A549 (cell line): ENCODE data around the gene DNM3. TPM values are rescaled to one million over a fixed set of nuclear protein-coding genes. Genes with fewer than 3 reads are reported as not detected.

Experiments
- ATAC-seq, 2 experiments: fragments of 200-7000 bp in 1 of 2; fragments of >200 bp in 1 of 2; cut with Nextera tagmentation in 1 of 2; cut with Tn5 transposase in 1 of 2; 3 replicates each; pipeline versions ENCODE4 v1.8.0 to v1.9.1; 2018 to 2020; ENCODE audit warnings: mild to moderate bottlenecking in 1 of 2, moderate library complexity in 1 of 2
- CTCF ChIA-PET: fragments of 300-600 bp; sonication (Branson Sonifier 250); formaldehyde crosslinking; extraction: SDS; loops from one replicate; lab custom pipeline; 2021; ENCODE audit warnings: antibody characterized with exemption, inconsistent platforms; lab: Yijun Ruan, JAX
- POLR2A ChIA-PET: fragments of 350-600 bp; formaldehyde crosslinking; extraction: SDS; loops from one replicate; lab custom pipeline; 2021; ENCODE audit warnings: antibody characterized with exemption, inconsistent platforms; lab: Yijun Ruan, JAX
- DNase-seq, 2 experiments: peaks; one replicate each; pipeline versions ENCODE4 v3.0.0 to v3.0.0-alpha.2; 2011 to 2016; ENCODE audit warnings: low read depth in 1 of 2, low spot score in 1 of 2
- FAIRE-seq: peaks from 2 replicates; lab custom pipeline; 2011; peaks lifted over from hg19 to GRCh38; lab: Jason Lieb, UNC
- H3K27ac ChIP-seq, 2 experiments: fragments of >200 bp; sonication (Bioruptor Twin); formaldehyde crosslinking; 3 replicates each; pipeline ENCODE4 v1.5.1; 2016 to 2017
- H3K4me1 ChIP-seq: fragments of >200 bp; sonication (Bioruptor Twin); formaldehyde crosslinking; 3 replicates; pipeline ENCODE4 v1.6.1; 2016
- H3K4me2 ChIP-seq: fragments of >200 bp; sonication (Bioruptor Twin); formaldehyde crosslinking; 3 replicates; pipeline ENCODE4 v1.6.1; 2016
- H3K4me3 ChIP-seq: fragments of >200 bp; sonication (Bioruptor Twin); formaldehyde crosslinking; 3 replicates; pipeline ENCODE4 v1.5.1; 2016
- H3K9me3 ChIP-seq: fragments of >200 bp; sonication (Bioruptor Twin); formaldehyde crosslinking; 3 replicates; pipeline ENCODE4 v1.6.1; 2016
- ATOH8 ChIP-seq: fragments of 250-450 bp; sonication (Bioruptor Pico); IDR thresholded peaks from 2 replicates; pipeline ENCODE4 v1.5.0; 2020; ENCODE audit warnings: low read depth, mild to moderate bottlenecking, moderate library complexity
- BHLHE40 ChIP-seq: IDR thresholded peaks from 2 replicates; pipeline ENCODE4 v1.6.1; 2012; ENCODE audit warnings: low read depth, low read length, inconsistent platforms
- CBX2 ChIP-seq: fragments of 200-600 bp; sonication (generic); IDR thresholded peaks from 2 replicates; pipeline ENCODE4 v1.6.1; 2016; ENCODE audit warnings: low read depth, mild to moderate bottlenecking, borderline replicate concordance
- CBX8 ChIP-seq: fragments of 200-600 bp; sonication (generic); IDR thresholded peaks from 2 replicates; pipeline ENCODE4 v1.6.1; 2016
- CEBPB ChIP-seq, 2 experiments: fragments of >200 bp in 1 of 2; sonication (Bioruptor Twin) in 1 of 2; formaldehyde crosslinking in 1 of 2; IDR thresholded peaks; 2 replicates each; pipeline ENCODE4 v1.6.1; 2012 to 2016
- CTCF ChIP-seq: fragments of >200 bp; sonication (Bioruptor Twin); formaldehyde crosslinking; IDR thresholded peaks from 3 replicates; pipeline ENCODE4 v1.5.1; 2016
- EHF ChIP-seq: fragments of 250-450 bp; sonication (Bioruptor Pico); IDR thresholded peaks from 2 replicates; pipeline ENCODE4 v1.5.0; 2020; ENCODE audit warnings: mild to moderate bottlenecking
- EHMT2 ChIP-seq: fragments of 200-600 bp; sonication (generic); IDR thresholded peaks from 2 replicates; pipeline ENCODE4 v1.6.1; 2016; ENCODE audit warnings: antibody characterized with exemption, low read depth, mild to moderate bottlenecking, moderate library complexity
- ELK1 ChIP-seq: fragments of 150-350 bp; IDR thresholded peaks from 2 replicates; pipeline ENCODE4 v1.6.1; 2014; ENCODE audit warnings: low read depth, mild to moderate bottlenecking, low read length
- EP300 ChIP-seq, 2 experiments: fragments of >200 bp; sonication (Bioruptor Twin); formaldehyde crosslinking; IDR thresholded peaks; 2 replicates in 1 of 2; 3 replicates in 1 of 2; pipeline ENCODE4 v1.6.1; 2016 to 2017
- ESRRA ChIP-seq: fragments of 150-350 bp; IDR thresholded peaks from 2 replicates; pipeline ENCODE4 v1.6.1; 2014; ENCODE audit warnings: mild to moderate bottlenecking, low read length, borderline replicate concordance
- GATA3 ChIP-seq: IDR thresholded peaks from 2 replicates; pipeline ENCODE4 v1.6.1; 2012; ENCODE audit warnings: borderline replicate concordance
- HDAC2 ChIP-seq: fragments of 200-600 bp; sonication (generic); IDR thresholded peaks from 2 replicates; pipeline ENCODE4 v1.6.1; 2016
- HES2 ChIP-seq: fragments of >200 bp; sonication (Bioruptor Twin); formaldehyde crosslinking; IDR thresholded peaks from 2 replicates; pipeline ENCODE4 v1.6.1; 2016
- HOXB5 ChIP-seq: fragments of 250-450 bp; sonication (Bioruptor Pico); IDR thresholded peaks from 2 replicates; pipeline ENCODE4 v1.5.0; 2020; ENCODE audit warnings: mild to moderate bottlenecking, moderate library complexity
- JUNB ChIP-seq: fragments of >200 bp; sonication (Bioruptor Twin); formaldehyde crosslinking; IDR thresholded peaks from 2 replicates; pipeline ENCODE4 v1.6.1; 2016
- KDM5A ChIP-seq: fragments of 200-600 bp; sonication (generic); IDR thresholded peaks from 2 replicates; pipeline ENCODE4 v1.6.1; 2016; ENCODE audit warnings: antibody characterized with exemption, mild to moderate bottlenecking
- MAZ ChIP-seq: fragments of 150-350 bp; IDR thresholded peaks from 2 replicates; pipeline ENCODE4 v1.6.1; 2014; ENCODE audit warnings: antibody characterized with exemption, low read depth, low read length, borderline replicate concordance
- MYC ChIP-seq: IDR thresholded peaks from 2 replicates; pipeline ENCODE4 v1.6.1; 2012; ENCODE audit warnings: mild to moderate bottlenecking, inconsistent platforms, low read length, improper control_type of control experiment, borderline replicate concordance
- NFE2L2 ChIP-seq: fragments of 150-350 bp; conservative IDR thresholded peaks from 2 replicates; pipeline ENCODE4 v1.6.1; 2014; ENCODE audit warnings: low read length
- NR3C1 ChIP-seq: fragments of >200 bp; sonication (Bioruptor Twin); formaldehyde crosslinking; IDR thresholded peaks from 3 replicates; pipeline ENCODE4 v1.6.1; 2017
- PHF8 ChIP-seq: fragments of 200-600 bp; sonication (generic); IDR thresholded peaks from 2 replicates; pipeline ENCODE4 v1.6.1; 2016; ENCODE audit warnings: low read depth, mild to moderate bottlenecking, antibody characterized with exemption, moderate library complexity, borderline replicate concordance
- POLR2A ChIP-seq: IDR thresholded peaks from 2 replicates; pipeline ENCODE4 v1.6.1; 2012; ENCODE audit warnings: mild to moderate bottlenecking, low read length
- RAD21 ChIP-seq, 2 experiments: fragments of >200 bp in 1 of 2; sonication (Bioruptor Twin) in 1 of 2; formaldehyde crosslinking in 1 of 2; IDR thresholded peaks in 1 of 2; conservative IDR thresholded peaks in 1 of 2; 2 replicates in 1 of 2; 3 replicates in 1 of 2; pipeline ENCODE4 v1.6.1; 2012 to 2018; ENCODE audit warnings: inconsistent platforms in 1 of 2
- SREBF2 ChIP-seq: fragments of 450-650 bp; IDR thresholded peaks from 2 replicates; pipeline ENCODE4 v1.6.1; 2014; ENCODE audit warnings: mild to moderate bottlenecking, moderate library complexity
- TFCP2L1 ChIP-seq: fragments of 250-450 bp; sonication (Bioruptor Pico); IDR thresholded peaks from 2 replicates; pipeline ENCODE4 v1.5.0; 2021; ENCODE audit warnings: mild to moderate bottlenecking
- TP53 ChIP-seq: fragments of 250-450 bp; sonication (Bioruptor Pico); IDR thresholded peaks from 2 replicates; pipeline ENCODE4 v1.5.0; 2021; ENCODE audit warnings: mild to moderate bottlenecking, moderate library complexity
- ZC3H11A ChIP-seq: fragments of 450-650 bp; IDR thresholded peaks from 2 replicates; pipeline ENCODE4 v1.6.1; 2014; ENCODE audit warnings: antibody characterized with exemption, mild to moderate bottlenecking
- WGBS: methylation state at CpG from one replicate; pipeline ENCODE4 v1.1.6; 2017; ENCODE audit errors: missing lambda C conversion rate; 5-methylcytosine and 5-hydroxymethylcytosine counted together
- polyA plus RNA-seq, 4 experiments: library from polyadenylated mRNA; depleted of rRNA in 3 of 4; stranded (reverse); fragments of >200 nt; fragmentation: RNase III in 1 of 4; extraction: RNeasy Plus Mini Kit Qiagen cat#74134 plus additional on column Dnase treatment in 1 of 4; gene quantifications; 2 replicates in 3 of 4; 3 replicates in 1 of 4; pipeline ENCODE4 v1.2.3, GENCODE V29; 2011 to 2017

Gene DNM3
- polyA plus RNA-seq, 2 of the 4 experiments (the other 2 are of a cell fraction): 0.57 to 1.5 TPM

- TF ChIP-seq EP300 (IDR thresholded peaks at IDR 0.05) (no peak), ELK1 (no peak)
- TF ChIP-seq, all 56 proteins: peak for 0
Observed at GRCh38 chr1:171953835-171954234, 112.5 kb downstream of the DNM3 start (continued).

- Histone ChIP-seq H3K27ac (no peak overlapping the region), H3K9me3 (peaks cover 5% of the 10 kb centered on the region; the same call in 2 of the 3 replicates), H3K4me2 (no peak overlapping the region), H3K4me1 (no peaks in the 10 kb centered on the region)
- WGBS: 64% methylated on average over 4 of the region's 4 CpGs
- POLR2A ChIA-PET: no interaction called here
- FAIRE-seq: no peak
- DNase-seq: no peak
- TF ChIP-seq SREBF2 (no peak), CBX8 (no peak), TFCP2L1 (no peak), NR3C1 (no peak), NFE2L2 (no peak), ZC3H11A (no peak), HES2 (no peak), PHF8 (no peak), HDAC2 (no peak), MYC (no peak), HOXB5 (no peak), ESRRA (no peak), KDM5A (no peak), POLR2A (no peak), EHMT2 (no peak), GATA3 (no peak), TP53 (CRISPR knock-in tag) (no peak), CEBPB (IDR thresholded peaks at IDR 0.05) (no peak), EP300 (IDR thresholded peaks at IDR 0.05) (no peak), BHLHE40 (no peak)
- TF ChIP-seq, all 56 proteins: peak for 0
- H3K4me3 ChIP-seq: no peak overlapping the region
- no peak for ATAC-seq
- CTCF ChIA-PET: interaction anchor here (0.8 kb wide), 1 partner anchor 152 kb away, joined by 3 read pairs; no protein-coding TSS in a partner anchor
Observed at GRCh38 chr1:171954361-171954760, 113.1 kb downstream of the DNM3 start.

GRCh38 chr1:171961861-171962260 lies 120.6 kb downstream of the DNM3 start:
- TF ChIP-seq EHF (CRISPR knock-in tag): no peak
- no peak for TF ChIP-seq TFCP2L1

GRCh38 chr1:171963762-171964161 lies 122.5 kb downstream of the DNM3 start:
- no peak for DNase-seq
- Histone ChIP-seq H3K4me2 (no peak overlapping the region), H3K4me3 (no peak overlapping the region), H3K4me1 (no peaks in the 10 kb centered on the region), H3K27ac (no peak overlapping the region), H3K9me3 (no peaks in the 10 kb centered on the region)
- ChIA-PET CTCF (interaction anchor here (1.9 kb wide), 1 partner anchor 163 kb away, joined by 4 read pairs; no protein-coding TSS in a partner anchor), POLR2A (no interaction called here)
- no peak for ATAC-seq
- no peak for FAIRE-seq
- WGBS: 48% methylated on average over 1 of the region's 1 CpG
- TF ChIP-seq PHF8 (no peak), ATOH8 (CRISPR knock-in tag) (no peak), ESRRA (no peak), HDAC2 (no peak), ZC3H11A (no peak), CTCF (no peak), CBX2 (no peak), MAZ (no peak), JUNB (no peak), RAD21 (conservative IDR thresholded peaks at IDR 0.05 in 1 of 2, IDR thresholded peaks at IDR 0.05 in 1 of 2) (no peak), MYC (no peak)

More at GRCh38 chr1:171961861-171962260, 120.6 kb downstream of the DNM3 start:
- POLR2A ChIA-PET: no interaction called here
- FAIRE-seq (no peak), ATAC-seq (no peak), DNase-seq (no peak)
- H3K27ac ChIP-seq: no peak overlapping the region
- H3K9me3 ChIP-seq: no peaks in the 10 kb centered on the region
- H3K4me2 ChIP-seq: no peak overlapping the region
- CTCF ChIA-PET: no interaction called here
- 68% methylated on average over 1 of the region's 1 CpG for WGBS
- H3K4me1 ChIP-seq: no peaks in the 10 kb centered on the region
- H3K4me3 ChIP-seq: no peak overlapping the region
